HepG2 (cell line): ENCODE measurements around the gene CCBE1. TPM values are rescaled to one million over a fixed set of nuclear protein-coding genes. Genes with fewer than 3 reads are reported as not detected.

Experiments
- ATAC-seq: fragments of 200-7000 bp; cut with Tn5 transposase; 3 replicates; pipeline ENCODE4 v1.9.1; 2020; ENCODE audit warnings: mild to moderate bottlenecking, moderate library complexity
- BruUV-seq: library from RNA; stranded (reverse); fragments of 400-500 nt; replicated peaks from 2 replicates; lab custom pipeline; 2021; lab: Mats Ljungman, UMichigan
- CTCF ChIA-PET: fragments of 300-600 bp; formaldehyde crosslinking; extraction: SDS; loops from one replicate; lab custom pipeline; 2021; ENCODE audit warnings: low total read pairs, inconsistent platforms, low intra/inter-chr PET ratio; lab: Yijun Ruan, JAX
- POLR2A ChIA-PET: fragments of 350-600 bp; sonication (Branson Sonifier 250); formaldehyde crosslinking; loops from one replicate; lab custom pipeline; 2020; ENCODE audit warnings: antibody characterized with exemption, inconsistent platforms; lab: Yijun Ruan, JAX
- DNase-seq: peaks from one replicate; pipeline ENCODE4 v3.0.0-alpha.2; 2015; ENCODE audit warnings: low spot score
- FAIRE-seq: peaks from 3 replicates; lab custom pipeline; 2011; peaks lifted over from hg19 to GRCh38; lab: Jason Lieb, UNC
- H2AFZ ChIP-seq: one replicate; pipeline ENCODE4 v1.6.1; 2011; ENCODE audit warnings: low read length, inconsistent platforms
- H3K27ac ChIP-seq: fragments of 300-600 bp; 3 replicates; pipeline ENCODE4 v1.8.0; 2011; ENCODE audit warnings: mixed run types, mild to moderate bottlenecking, mixed read lengths, low read length, inconsistent platforms; ENCODE audit not compliant: insufficient read depth; ENCODE audit errors: extremely low read length
- H3K27me3 ChIP-seq, 2 experiments: fragments of 200-600 bp in 1 of 2; 2 replicates in 1 of 2; 3 replicates in 1 of 2; pipeline versions ENCODE4 v1.6.0 to v1.8.0; 2011; ENCODE audit warnings: low read length in 2 of 2, mild to moderate bottlenecking in 2 of 2, moderate library complexity in 2 of 2, inconsistent platforms in 1 of 2; ENCODE audit not compliant: insufficient read depth in 2 of 2, control insufficient read depth in 1 of 2
- H3K36me3 ChIP-seq, 2 experiments: fragments of 200-600 bp in 1 of 2; replicated peaks in 1 of 2; 2 replicates in 1 of 2; 3 replicates in 1 of 2; pipeline versions ENCODE4 v1.5.1 to v1.8.0; 2011; ENCODE audit warnings: low read length in 2 of 2, inconsistent platforms in 1 of 2; ENCODE audit not compliant: insufficient read depth in 2 of 2, control insufficient read depth in 1 of 2
- H3K4me1 ChIP-seq: 2 replicates; pipeline ENCODE4 v1.5.1; 2012; ENCODE audit warnings: low read length, inconsistent platforms; ENCODE audit not compliant: insufficient read depth
- H3K4me2 ChIP-seq: 2 replicates; pipeline ENCODE4 v1.6.0; 2011; ENCODE audit warnings: low read depth, low read length, inconsistent platforms
- H3K4me3 ChIP-seq, 3 experiments: fragments of 200-600 bp in 1 of 3; sonication (generic), shearing (Covaris generic) in 1 of 3; replicated peaks in 1 of 3; 2 replicates each; pipeline ENCODE4 v1.5.1; 2011 to 2016; ENCODE audit warnings: low read length in 3 of 3, inconsistent platforms in 2 of 3, low read depth in 2 of 3, mild to moderate bottlenecking in 2 of 3, control low read depth in 1 of 3, mixed read lengths in 1 of 3; ENCODE audit not compliant: insufficient read depth in 1 of 3
- H3K79me2 ChIP-seq: one replicate; pipeline ENCODE4 v1.6.1; 2011; ENCODE audit warnings: low read length, inconsistent platforms; ENCODE audit not compliant: insufficient read depth
- H3K9ac ChIP-seq: 2 replicates; pipeline ENCODE4 v1.6.0; 2011; ENCODE audit warnings: mild to moderate bottlenecking, low read depth, low read length, inconsistent platforms; ENCODE audit not compliant: insufficient read depth
- H3K9me3 ChIP-seq: 2 replicates; pipeline ENCODE4 v1.5.1; 2012; ENCODE audit warnings: mild to moderate bottlenecking, low read length
- H4K20me1 ChIP-seq: 2 replicates; pipeline ENCODE4 v1.6.0; 2011; ENCODE audit warnings: inconsistent platforms, mild to moderate bottlenecking, low read length, moderate library complexity; ENCODE audit not compliant: insufficient read depth
- ARNT ChIP-seq: fragments of 450-650 bp; IDR thresholded peaks from 2 replicates; pipeline ENCODE4 v1.6.1; 2017
- DPF2 ChIP-seq: sonication (generic); formaldehyde crosslinking; IDR thresholded peaks from 2 replicates; pipeline ENCODE4 v1.4.0; 2020; ENCODE audit warnings: mild to moderate bottlenecking, low read depth, missing genetic modification reagents, borderline replicate concordance
- KLF15 ChIP-seq: sonication (generic); formaldehyde crosslinking; IDR thresholded peaks from 2 replicates; pipeline ENCODE4 v1.8.1; 2023; ENCODE audit warnings: borderline replicate concordance, mild to moderate bottlenecking, inconsistent platforms, missing genetic modification reagents, mixed read lengths
- ZKSCAN1 ChIP-seq: fragments of 150-350 bp; IDR thresholded peaks from 2 replicates; pipeline ENCODE4 v1.6.1; 2014; ENCODE audit warnings: low read length
- ZNF510 ChIP-seq: sonication (generic); formaldehyde crosslinking; IDR thresholded peaks from 2 replicates; pipeline ENCODE4 v1.4.0; 2020; ENCODE audit warnings: low read depth, mild to moderate bottlenecking, missing genetic modification reagents
- ZNF605 ChIP-seq: sonication (generic); formaldehyde crosslinking; IDR thresholded peaks from 2 replicates; pipeline ENCODE4 v1.8.0; 2022; ENCODE audit warnings: mild to moderate bottlenecking, missing genetic modification reagents
- in situ Hi-C: cut with HindIII; loops from 2 replicates; pipeline ENCODE4 v1.10.0; 2017; ENCODE audit warnings: low pct_unique_long_range_greater_than_20kb; ENCODE audit not compliant: extremely low pct_ligation_motif_present
- intact Hi-C: fragments of 100-400 bp; cut with micrococcal nuclease; formaldehyde crosslinking; loops from one replicate; pipeline ENCODE4 v1.10.0; 2022; ENCODE audit not compliant: unreplicated experiment
- polyA plus RNA-seq, 8 experiments: library from polyadenylated mRNA; depleted of rRNA in 3 of 8; stranded (reverse) in 7 of 8; unstranded in 1 of 8; fragments of >200 nt; fragmentation: Illumina TruSeq in 4 of 8; extraction: Trizol in 4 of 8; gene quantifications; 2 replicates each; pipeline versions ENCODE4 v1.2.1 to v1.2.3, GENCODE V29; 2011 to 2016; ENCODE audit warnings: low read depth in 4 of 8, missing spikeins in 1 of 8, mixed read lengths in 1 of 8; ENCODE audit not compliant: insufficient read depth in 1 of 8
- total RNA-seq, 5 experiments: library from RNA; depleted of rRNA; stranded (reverse); fragments of >200 nt; fragmentation: Illumina TruSeq; extraction: Trizol; gene quantifications; 2 replicates each; pipeline ENCODE4 v1.2.3, GENCODE V29; 2016; ENCODE audit warnings: low read depth in 1 of 5
- TF ChIP-seq, protein P1 (sequence below): sonication (generic); formaldehyde crosslinking; IDR thresholded peaks from 2 replicates; pipeline ENCODE4 v1.5.1; 2020; ENCODE audit warnings: missing genetic modification reagents, mild to moderate bottlenecking, borderline replicate concordance

CCBE1 gene
- total and polyA plus RNA-seq, 2 of the 13 experiments (the other 11 are each of a cell fraction or from before 2014, with no cell fraction given) = not detected

DNA sequence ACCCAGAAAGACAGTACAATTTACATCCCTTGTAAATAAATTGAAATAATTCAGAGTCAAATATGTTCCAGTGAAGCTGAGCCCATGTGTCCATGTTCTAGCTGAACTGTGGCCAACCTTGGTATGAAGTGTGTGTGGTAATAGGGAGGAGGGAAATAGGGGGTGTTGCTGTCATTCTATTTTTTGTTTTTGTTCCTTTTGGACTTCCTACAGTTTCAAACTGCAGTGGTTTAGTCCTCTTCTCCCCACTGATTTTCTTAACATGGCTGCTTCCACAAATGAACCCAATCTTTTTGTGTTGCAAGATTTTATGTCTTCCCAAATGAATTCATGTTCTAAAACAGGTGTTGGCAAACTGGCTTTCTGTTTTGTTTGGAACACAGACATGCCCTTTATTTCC is 156.9 kb downstream of the CCBE1 start:
- H3K79me2 ChIP-seq = no peaks in the 10 kb centered on the region
- H3K4me3 ChIP-seq = no peak overlapping the region
- in situ Hi-C loops = no loop called here
- FAIRE-seq (no peak), ATAC-seq (no peak), DNase-seq (no peak)
- no TSS peak for BruUV-seq
- no peaks in the 10 kb centered on the region for H3K9me3 ChIP-seq
- CTCF ChIA-PET = no interaction called here
- no peak overlapping the region for H3K4me2 ChIP-seq
- TF ChIP-seq, protein P1, sequence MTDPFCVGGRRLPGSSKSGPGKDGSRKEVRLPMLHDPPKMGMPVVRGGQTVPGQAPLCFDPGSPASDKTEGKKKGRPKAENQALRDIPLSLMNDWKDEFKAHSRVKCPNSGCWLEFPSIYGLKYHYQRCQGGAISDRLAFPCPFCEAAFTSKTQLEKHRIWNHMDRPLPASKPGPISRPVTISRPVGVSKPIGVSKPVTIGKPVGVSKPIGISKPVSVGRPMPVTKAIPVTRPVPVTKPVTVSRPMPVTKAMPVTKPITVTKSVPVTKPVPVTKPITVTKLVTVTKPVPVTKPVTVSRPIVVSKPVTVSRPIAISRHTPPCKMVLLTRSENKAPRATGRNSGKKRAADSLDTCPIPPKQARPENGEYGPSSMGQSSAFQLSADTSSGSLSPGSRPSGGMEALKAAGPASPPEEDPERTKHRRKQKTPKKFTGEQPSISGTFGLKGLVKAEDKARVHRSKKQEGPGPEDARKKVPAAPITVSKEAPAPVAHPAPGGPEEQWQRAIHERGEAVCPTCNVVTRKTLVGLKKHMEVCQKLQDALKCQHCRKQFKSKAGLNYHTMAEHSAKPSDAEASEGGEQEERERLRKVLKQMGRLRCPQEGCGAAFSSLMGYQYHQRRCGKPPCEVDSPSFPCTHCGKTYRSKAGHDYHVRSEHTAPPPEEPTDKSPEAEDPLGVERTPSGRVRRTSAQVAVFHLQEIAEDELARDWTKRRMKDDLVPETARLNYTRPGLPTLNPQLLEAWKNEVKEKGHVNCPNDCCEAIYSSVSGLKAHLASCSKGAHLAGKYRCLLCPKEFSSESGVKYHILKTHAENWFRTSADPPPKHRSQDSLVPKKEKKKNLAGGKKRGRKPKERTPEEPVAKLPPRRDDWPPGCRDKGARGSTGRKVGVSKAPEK (CRISPR knock-in tag) = no peak
- TF ChIP-seq DPF2 (CRISPR knock-in tag) (no peak), KLF15 (CRISPR knock-in tag) (no peak), ZNF605 (no peak), ZNF510 (CRISPR knock-in tag) (no peak), ARNT (no peak), ZKSCAN1 (no peak)
- H4K20me1 ChIP-seq = no peaks in the 10 kb centered on the region
- intact Hi-C loops = no loop called here
- POLR2A ChIA-PET = no interaction called here
- no peak overlapping the region for H3K9ac ChIP-seq
- no peaks in the 10 kb centered on the region for H3K4me1 ChIP-seq
- peaks cover 0 to 3% of the 10 kb centered on the region in 2 experiments; a peak in 1 of 5 replicates for H3K27me3 ChIP-seq
- no peaks in the 10 kb centered on the region for H3K36me3 ChIP-seq
- H3K27ac ChIP-seq = no peak overlapping the region
- no peak overlapping the region for H2AFZ ChIP-seq
